A549 (cell line): ENCODE results near the gene ANKRA2. TPM values are rescaled to one million over a fixed set of nuclear protein-coding genes. Genes with fewer than 3 reads are reported as not detected.

Experiments used
- ATAC-seq, 2 experiments: fragments of 200-7000 bp in 1 of 2; fragments of >200 bp in 1 of 2; cut with Nextera tagmentation in 1 of 2; cut with Tn5 transposase in 1 of 2; 3 replicates each; pipeline versions ENCODE4 v1.8.0 to v1.9.1; 2018 to 2020; ENCODE audit warnings: mild to moderate bottlenecking in 1 of 2, moderate library complexity in 1 of 2
- CTCF ChIA-PET: fragments of 300-600 bp; sonication (Branson Sonifier 250); formaldehyde crosslinking; extraction: SDS; loops from one replicate; lab custom pipeline; 2021; ENCODE audit warnings: antibody characterized with exemption, inconsistent platforms; lab: Yijun Ruan, JAX
- POLR2A ChIA-PET: fragments of 350-600 bp; formaldehyde crosslinking; extraction: SDS; loops from one replicate; lab custom pipeline; 2021; ENCODE audit warnings: antibody characterized with exemption, inconsistent platforms; lab: Yijun Ruan, JAX
- DNase-seq, 2 experiments: peaks; one replicate each; pipeline versions ENCODE4 v3.0.0 to v3.0.0-alpha.2; 2011 to 2016; ENCODE audit warnings: low read depth in 1 of 2, low spot score in 1 of 2
- FAIRE-seq: peaks from 2 replicates; lab custom pipeline; 2011; peaks lifted over from hg19 to GRCh38; lab: Jason Lieb, UNC
- H3K27ac ChIP-seq, 2 experiments: fragments of >200 bp; sonication (Bioruptor Twin); formaldehyde crosslinking; 3 replicates each; pipeline ENCODE4 v1.5.1; 2016 to 2017
- H3K4me1 ChIP-seq: fragments of >200 bp; sonication (Bioruptor Twin); formaldehyde crosslinking; 3 replicates; pipeline ENCODE4 v1.6.1; 2016
- H3K4me2 ChIP-seq: fragments of >200 bp; sonication (Bioruptor Twin); formaldehyde crosslinking; 3 replicates; pipeline ENCODE4 v1.6.1; 2016
- H3K4me3 ChIP-seq: fragments of >200 bp; sonication (Bioruptor Twin); formaldehyde crosslinking; 3 replicates; pipeline ENCODE4 v1.5.1; 2016
- H3K9me3 ChIP-seq: fragments of >200 bp; sonication (Bioruptor Twin); formaldehyde crosslinking; 3 replicates; pipeline ENCODE4 v1.6.1; 2016
- BCL3 ChIP-seq: fragments of >200 bp; sonication (Bioruptor Twin); formaldehyde crosslinking; IDR thresholded peaks from 3 replicates; pipeline ENCODE4 v1.6.1; 2016
- CBX2 ChIP-seq: fragments of 200-600 bp; sonication (generic); IDR thresholded peaks from 2 replicates; pipeline ENCODE4 v1.6.1; 2016; ENCODE audit warnings: low read depth, mild to moderate bottlenecking, borderline replicate concordance
- CBX8 ChIP-seq: fragments of 200-600 bp; sonication (generic); IDR thresholded peaks from 2 replicates; pipeline ENCODE4 v1.6.1; 2016
- CHD4 ChIP-seq: fragments of 200-600 bp; sonication (generic); IDR thresholded peaks from 2 replicates; pipeline ENCODE4 v1.6.1; 2016; ENCODE audit warnings: antibody characterized with exemption, mild to moderate bottlenecking, borderline replicate concordance
- EHF ChIP-seq: fragments of 250-450 bp; sonication (Bioruptor Pico); IDR thresholded peaks from 2 replicates; pipeline ENCODE4 v1.5.0; 2020; ENCODE audit warnings: mild to moderate bottlenecking
- FOSB ChIP-seq: fragments of 250-450 bp; sonication (Bioruptor Pico); IDR thresholded peaks from 2 replicates; pipeline ENCODE4 v1.5.0; 2020; ENCODE audit warnings: mild to moderate bottlenecking, moderate library complexity
- FOSL2 ChIP-seq, 2 experiments: fragments of 450-650 bp in 1 of 2; fragments of >200 bp in 1 of 2; sonication (Bioruptor Twin) in 1 of 2; formaldehyde crosslinking; IDR thresholded peaks; 2 replicates each; pipeline versions ENCODE4 v1.5.0 to v1.6.1; 2016 to 2020; ENCODE audit warnings: mild to moderate bottlenecking in 1 of 2, moderate library complexity in 1 of 2
- FOXS1 ChIP-seq: fragments of 250-450 bp; sonication (Bioruptor Pico); IDR thresholded peaks from 2 replicates; pipeline ENCODE4 v1.5.0; 2020; ENCODE audit warnings: mild to moderate bottlenecking, moderate library complexity
- HES2 ChIP-seq: fragments of >200 bp; sonication (Bioruptor Twin); formaldehyde crosslinking; IDR thresholded peaks from 2 replicates; pipeline ENCODE4 v1.6.1; 2016
- HEYL ChIP-seq: fragments of 250-450 bp; sonication (Bioruptor Pico); IDR thresholded peaks from 2 replicates; pipeline ENCODE4 v1.8.0; 2021; ENCODE audit warnings: mild to moderate bottlenecking, moderate library complexity
- HOXA7 ChIP-seq: fragments of 250-450 bp; sonication (Bioruptor Pico); IDR thresholded peaks from 2 replicates; pipeline ENCODE4 v1.5.0; 2020; ENCODE audit warnings: mild to moderate bottlenecking, moderate library complexity
- HOXB13 ChIP-seq: fragments of 250-450 bp; sonication (Bioruptor Pico); IDR thresholded peaks from 2 replicates; pipeline ENCODE4 v1.5.0; 2020; ENCODE audit warnings: low read depth, mild to moderate bottlenecking, moderate library complexity
- HOXB5 ChIP-seq: fragments of 250-450 bp; sonication (Bioruptor Pico); IDR thresholded peaks from 2 replicates; pipeline ENCODE4 v1.5.0; 2020; ENCODE audit warnings: mild to moderate bottlenecking, moderate library complexity
- JUNB ChIP-seq: fragments of >200 bp; sonication (Bioruptor Twin); formaldehyde crosslinking; IDR thresholded peaks from 2 replicates; pipeline ENCODE4 v1.6.1; 2016
- KDM5A ChIP-seq: fragments of 200-600 bp; sonication (generic); IDR thresholded peaks from 2 replicates; pipeline ENCODE4 v1.6.1; 2016; ENCODE audit warnings: antibody characterized with exemption, mild to moderate bottlenecking
- MAFK ChIP-seq: fragments of 450-650 bp; IDR thresholded peaks from 2 replicates; pipeline ENCODE4 v1.6.1; 2014; ENCODE audit not compliant: partially characterized antibody
- MYC ChIP-seq: IDR thresholded peaks from 2 replicates; pipeline ENCODE4 v1.6.1; 2012; ENCODE audit warnings: mild to moderate bottlenecking, inconsistent platforms, low read length, improper control_type of control experiment, borderline replicate concordance
- NR3C1 ChIP-seq: fragments of >200 bp; sonication (Bioruptor Twin); formaldehyde crosslinking; IDR thresholded peaks from 3 replicates; pipeline ENCODE4 v1.6.1; 2017
- PBX3 ChIP-seq: IDR thresholded peaks from 2 replicates; pipeline ENCODE4 v1.6.1; 2012
- PHF8 ChIP-seq: fragments of 200-600 bp; sonication (generic); IDR thresholded peaks from 2 replicates; pipeline ENCODE4 v1.6.1; 2016; ENCODE audit warnings: low read depth, mild to moderate bottlenecking, antibody characterized with exemption, moderate library complexity, borderline replicate concordance
- POLR2A ChIP-seq: IDR thresholded peaks from 2 replicates; pipeline ENCODE4 v1.6.1; 2012; ENCODE audit warnings: mild to moderate bottlenecking, low read length
- RARB ChIP-seq: fragments of 250-450 bp; sonication (Bioruptor Pico); IDR thresholded peaks from 2 replicates; pipeline ENCODE4 v1.8.0; 2021; ENCODE audit warnings: mild to moderate bottlenecking, moderate library complexity
- RCOR1 ChIP-seq: fragments of 150-350 bp; IDR thresholded peaks from 2 replicates; pipeline ENCODE4 v1.6.1; 2014; ENCODE audit warnings: antibody characterized with exemption, low read length, low read depth
- RFX5 ChIP-seq: fragments of 450-650 bp; IDR thresholded peaks from 2 replicates; pipeline ENCODE4 v1.7.1; 2014; ENCODE audit warnings: antibody characterized with exemption, mild to moderate bottlenecking, moderate library complexity
- RNF2 ChIP-seq: fragments of 200-600 bp; sonication (generic); IDR thresholded peaks from 2 replicates; pipeline ENCODE4 v1.6.1; 2016; ENCODE audit warnings: low read depth, mild to moderate bottlenecking, antibody characterized with exemption, moderate library complexity, borderline replicate concordance
- SMC3 ChIP-seq: fragments of >200 bp; sonication (Bioruptor Twin); formaldehyde crosslinking; IDR thresholded peaks from 3 replicates; pipeline ENCODE4 v1.6.1; 2018; ENCODE audit warnings: inconsistent platforms
- TFCP2L1 ChIP-seq: fragments of 250-450 bp; sonication (Bioruptor Pico); IDR thresholded peaks from 2 replicates; pipeline ENCODE4 v1.5.0; 2021; ENCODE audit warnings: mild to moderate bottlenecking
- TP53 ChIP-seq: fragments of 250-450 bp; sonication (Bioruptor Pico); IDR thresholded peaks from 2 replicates; pipeline ENCODE4 v1.5.0; 2021; ENCODE audit warnings: mild to moderate bottlenecking, moderate library complexity
- ZFP36 ChIP-seq: fragments of 450-650 bp; IDR thresholded peaks from 2 replicates; pipeline ENCODE4 v1.6.1; 2014; ENCODE audit warnings: borderline replicate concordance; ENCODE audit not compliant: partially characterized antibody
- WGBS: methylation state at CpG from one replicate; pipeline ENCODE4 v1.1.6; 2017; ENCODE audit errors: missing lambda C conversion rate; 5-methylcytosine and 5-hydroxymethylcytosine counted together
- polyA minus RNA-seq: library from RNA; depleted of rRNA, polyadenylated mRNA; stranded (reverse); fragments of >200 nt; gene quantifications from 2 replicates; pipeline ENCODE4 v1.2.3, GENCODE V29; 2011; rRNA and poly(A)+ RNA removed
- polyA plus RNA-seq, 4 experiments: library from polyadenylated mRNA; depleted of rRNA in 3 of 4; stranded (reverse); fragments of >200 nt; fragmentation: RNase III in 1 of 4; extraction: RNeasy Plus Mini Kit Qiagen cat#74134 plus additional on column Dnase treatment in 1 of 4; gene quantifications; 2 replicates in 3 of 4; 3 replicates in 1 of 4; pipeline ENCODE4 v1.2.3, GENCODE V29; 2011 to 2017
- TF ChIP-seq, protein P1 (sequence below): fragments of 200-600 bp; sonication (generic); IDR thresholded peaks from 2 replicates; pipeline ENCODE4 v1.6.1; 2016; ENCODE audit warnings: antibody characterized with exemption, mild to moderate bottlenecking, moderate library complexity
- TF ChIP-seq, protein P2 (sequence below): fragments of 450-650 bp; IDR thresholded peaks from 2 replicates; pipeline ENCODE4 v1.6.1; 2014; ENCODE audit warnings: antibody characterized with exemption
- TF ChIP-seq, protein P3 (sequence below): IDR thresholded peaks from 2 replicates; pipeline ENCODE4 v1.6.1; 2012

Gene ANKRA2
- 26.8 and 38.3 TPM in 2 replicates for polyA plus RNA-seq (2011; rRNA removed)
- 5.1 and 5.5 TPM in 2 replicates for polyA plus RNA-seq (2012; cell fraction: cytosol; rRNA removed)
- polyA plus RNA-seq (2012; cell fraction: nucleus; rRNA removed): 3.3 TPM in 2 replicates
- polyA plus RNA-seq (2017; fragmentation: RNase III; extraction: RNeasy Plus Mini Kit Qiagen cat#74134 plus additional on column Dnase treatment): 10.7 to 13.2 TPM (median 12.5 TPM) in 3 replicates
- polyA minus RNA-seq: 5.1 and 8.0 TPM in 2 replicates

GRCh38 chr5:73565139-73565968 is at the start of gene ANKRA2, which contains the start of gene UTP15:
ANKRA2 (minus strand) TSS chr5:73565639; CDS start chr5:73562881, 2,758 bp downstream.
UTP15 (plus strand) TSS chr5:73565743; CDS start chr5:73567345, 1,602 bp downstream.
- ATAC-seq: peak; percentile 93 to 95
- peak; percentile 7 for FAIRE-seq
- POLR2A ChIA-PET: interaction anchor here (0.6 to 2.0 kb wide), 7 partner anchors 12 to 248 kb away, joined by 3 to 4 read pairs (median 3); no protein-coding TSS in a partner anchor
- TF ChIP-seq POLR2A (peak; percentile 73), MYC (no peak; the same call in 1 of the 2 replicates), JUNB (no peak), FOSB (no peak), PBX3 (no peak), MAFK (no peak), HEYL (no peak), CHD4 (no peak), CBX8 (no peak), TFCP2L1 (CRISPR knock-in tag) (no peak), RCOR1 (no peak), HOXB5 (CRISPR knock-in tag) (no peak), FOXS1 (CRISPR knock-in tag) (no peak), HOXB13 (no peak), RFX5 (no peak), BCL3 (peak; percentile 88; the same call in 2 of the 3 replicates), NR3C1 (no peak), CBX2 (no peak), KDM5A (peak; percentile 89), RARB (CRISPR knock-in tag) (no peak), HES2 (no peak), FOSL2 (IDR thresholded peaks at IDR 0.05) (no peak), FOSL2 (CRISPR knock-in tag; IDR thresholded peaks at IDR 0.05) (0 out of 2 replicates have a peak, but pooled peaks have one; percentile 11), SMC3 (no peak), RNF2 (no peak), ZFP36 (no peak), TP53 (no peak), EHF (CRISPR knock-in tag) (no peak), HOXA7 (no peak), PHF8 (peak; percentile 70; the same call in 1 of the 2 replicates)
- TF ChIP-seq, protein P1, sequence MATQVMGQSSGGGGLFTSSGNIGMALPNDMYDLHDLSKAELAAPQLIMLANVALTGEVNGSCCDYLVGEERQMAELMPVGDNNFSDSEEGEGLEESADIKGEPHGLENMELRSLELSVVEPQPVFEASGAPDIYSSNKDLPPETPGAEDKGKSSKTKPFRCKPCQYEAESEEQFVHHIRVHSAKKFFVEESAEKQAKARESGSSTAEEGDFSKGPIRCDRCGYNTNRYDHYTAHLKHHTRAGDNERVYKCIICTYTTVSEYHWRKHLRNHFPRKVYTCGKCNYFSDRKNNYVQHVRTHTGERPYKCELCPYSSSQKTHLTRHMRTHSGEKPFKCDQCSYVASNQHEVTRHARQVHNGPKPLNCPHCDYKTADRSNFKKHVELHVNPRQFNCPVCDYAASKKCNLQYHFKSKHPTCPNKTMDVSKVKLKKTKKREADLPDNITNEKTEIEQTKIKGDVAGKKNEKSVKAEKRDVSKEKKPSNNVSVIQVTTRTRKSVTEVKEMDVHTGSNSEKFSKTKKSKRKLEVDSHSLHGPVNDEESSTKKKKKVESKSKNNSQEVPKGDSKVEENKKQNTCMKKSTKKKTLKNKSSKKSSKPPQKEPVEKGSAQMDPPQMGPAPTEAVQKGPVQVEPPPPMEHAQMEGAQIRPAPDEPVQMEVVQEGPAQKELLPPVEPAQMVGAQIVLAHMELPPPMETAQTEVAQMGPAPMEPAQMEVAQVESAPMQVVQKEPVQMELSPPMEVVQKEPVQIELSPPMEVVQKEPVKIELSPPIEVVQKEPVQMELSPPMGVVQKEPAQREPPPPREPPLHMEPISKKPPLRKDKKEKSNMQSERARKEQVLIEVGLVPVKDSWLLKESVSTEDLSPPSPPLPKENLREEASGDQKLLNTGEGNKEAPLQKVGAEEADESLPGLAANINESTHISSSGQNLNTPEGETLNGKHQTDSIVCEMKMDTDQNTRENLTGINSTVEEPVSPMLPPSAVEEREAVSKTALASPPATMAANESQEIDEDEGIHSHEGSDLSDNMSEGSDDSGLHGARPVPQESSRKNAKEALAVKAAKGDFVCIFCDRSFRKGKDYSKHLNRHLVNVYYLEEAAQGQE: no peak
- TF ChIP-seq, protein P2, sequence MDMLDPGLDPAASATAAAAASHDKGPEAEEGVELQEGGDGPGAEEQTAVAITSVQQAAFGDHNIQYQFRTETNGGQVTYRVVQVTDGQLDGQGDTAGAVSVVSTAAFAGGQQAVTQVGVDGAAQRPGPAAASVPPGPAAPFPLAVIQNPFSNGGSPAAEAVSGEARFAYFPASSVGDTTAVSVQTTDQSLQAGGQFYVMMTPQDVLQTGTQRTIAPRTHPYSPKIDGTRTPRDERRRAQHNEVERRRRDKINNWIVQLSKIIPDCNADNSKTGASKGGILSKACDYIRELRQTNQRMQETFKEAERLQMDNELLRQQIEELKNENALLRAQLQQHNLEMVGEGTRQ: peak; percentile 77
- TF ChIP-seq, protein P3, sequence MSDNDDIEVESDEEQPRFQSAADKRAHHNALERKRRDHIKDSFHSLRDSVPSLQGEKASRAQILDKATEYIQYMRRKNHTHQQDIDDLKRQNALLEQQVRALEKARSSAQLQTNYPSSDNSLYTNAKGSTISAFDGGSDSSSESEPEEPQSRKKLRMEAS: peak; percentile 91

More at GRCh38 chr5:73565139-73565968, at the start of gene ANKRA2, which contains the start of gene UTP15:
- peaks cover 18% of the 10 kb centered on the region; the same call in 2 of the 3 replicates for H3K4me1 ChIP-seq
- no peaks in the 10 kb centered on the region for H3K9me3 ChIP-seq
- peak within 1 kb of the TSS; percentile 79 to 89 for H3K27ac ChIP-seq
- DNase-seq: peak; percentile 75 to 99
- CTCF ChIA-PET: interaction anchor here (0.6 to 1.4 kb wide), 5 partner anchors 25 to 298 kb away, joined by 3 read pairs; no protein-coding TSS in a partner anchor
- peak within 1 kb of the TSS; percentile 91 for H3K4me3 ChIP-seq
- WGBS: 1% methylated on average over 62 of the region's 62 CpGs
- H3K4me2 ChIP-seq: peak within 1 kb of the TSS; percentile 96
